GM06990 (cell line): Measurements from ENCODE around the gene ABHD12.

Source experiments
- DNase-seq: peaks from one replicate; pipeline ENCODE4 v3.0.0-alpha.2; 2011; ENCODE audit not compliant: insufficient read length; ENCODE audit errors: extremely low read depth
- H3K27me3 ChIP-seq: replicated peaks from 2 replicates; pipeline ENCODE4 v1.6.0; 2011; ENCODE audit warnings: low read length; ENCODE audit not compliant: control insufficient read depth, insufficient read depth
- H3K36me3 ChIP-seq: 2 replicates; pipeline ENCODE4 v1.5.1; 2011; ENCODE audit warnings: low read length; ENCODE audit not compliant: control insufficient read depth, insufficient read depth
- H3K4me3 ChIP-seq: replicated peaks from 2 replicates; pipeline ENCODE4 v1.5.1; 2011; ENCODE audit warnings: low read depth, mild to moderate bottlenecking, control low read depth, low read length
- CTCF ChIP-seq: IDR thresholded peaks from 2 replicates; pipeline ENCODE4 v1.5.1; 2011; ENCODE audit warnings: low read length, control low read depth, mild to moderate bottlenecking, inconsistent platforms; ENCODE audit not compliant: insufficient read depth, poor library complexity, severe bottlenecking

ABHD12 gene

GRCh38 chr20:25278636-25279361 lies 111.8 kb downstream of the ABHD12 start:
- Histone ChIP-seq H3K36me3 (peaks cover 44% of the 10 kb centered on the region), H3K4me3 (no peak overlapping the region), H3K27me3 (no peaks in the 10 kb centered on the region)
- TF ChIP-seq CTCF, result no peak
- DNase-seq, result no peak

GRCh38 chr20:25277941-25278521 lies 112.6 kb downstream of the ABHD12 start:
- no peak for TF ChIP-seq CTCF
- H3K4me3 ChIP-seq, result no peak overlapping the region
- DNase-seq, result no peak
- H3K36me3 ChIP-seq, result peaks cover 38% of the 10 kb centered on the region
- H3K27me3 ChIP-seq, result no peaks in the 10 kb centered on the region

GRCh38 chr20:25277051-25277801 lies 113.4 kb downstream of the ABHD12 start:
- Histone ChIP-seq H3K36me3 (peaks cover 30% of the 10 kb centered on the region), H3K27me3 (no peaks in the 10 kb centered on the region), H3K4me3 (no peak overlapping the region)
- TF ChIP-seq CTCF, result no peak
- no peak for DNase-seq

- no peak for TF ChIP-seq CTCF
- Histone ChIP-seq H3K27me3 (no peaks in the 10 kb centered on the region), H3K36me3 (peaks cover 31% of the 10 kb centered on the region), H3K4me3 (no peak overlapping the region)
- no peak for DNase-seq
Observed at GRCh38 chr20:25276533-25277050, 114.0 kb downstream of the ABHD12 start.

GRCh38 chr20:25275813-25276532 lies 114.7 kb downstream of the ABHD12 start:
- Histone ChIP-seq H3K36me3 (peaks cover 33% of the 10 kb centered on the region), H3K4me3 (no peak overlapping the region)
- TF ChIP-seq CTCF, result no peak

More at GRCh38 chr20:25275813-25276532, 114.7 kb downstream of the ABHD12 start:
- no peak for DNase-seq
- no peaks in the 10 kb centered on the region for H3K27me3 ChIP-seq
